HEK293T (cell line): ENCODE results near the gene BNIPL.

Experiments used
- CTCF ChIA-PET: fragments of 350-600 bp; formaldehyde crosslinking; extraction: SDS; loops from one replicate; lab custom pipeline; 2021; ENCODE audit warnings: antibody characterized with exemption, inconsistent platforms; lab: Yijun Ruan, JAX
- POLR2A ChIA-PET: fragments of 350-600 bp; formaldehyde crosslinking; extraction: SDS; loops from one replicate; lab custom pipeline; 2020; ENCODE audit warnings: antibody characterized with exemption, inconsistent platforms; lab: Yijun Ruan, JAX
- DNase-seq: peaks from one replicate; pipeline ENCODE4 v3.0.0; 2012; ENCODE audit warnings: mixed read lengths; ENCODE audit errors: extremely low spot score
- ARNT ChIP-seq: fragments of 450-650 bp; IDR thresholded peaks from 2 replicates; pipeline ENCODE4 v1.6.1; 2017; ENCODE audit warnings: mild to moderate bottlenecking
- BHLHE40 ChIP-seq: fragments of 450-650 bp; IDR thresholded peaks from 2 replicates; pipeline ENCODE4 v1.6.1; 2016; ENCODE audit warnings: mild to moderate bottlenecking, moderate library complexity, borderline replicate concordance
- CTBP1 ChIP-seq: fragments of 450-650 bp; IDR thresholded peaks from 2 replicates; pipeline ENCODE4 v1.6.1; 2016; ENCODE audit warnings: borderline replicate concordance
- ELF4 ChIP-seq: fragments of 450-650 bp; IDR thresholded peaks from 2 replicates; pipeline ENCODE4 v1.6.1; 2017; ENCODE audit warnings: antibody characterized with exemption
- FOXA1 ChIP-seq: fragments of 450-650 bp; IDR thresholded peaks from 2 replicates; pipeline ENCODE4 v1.6.1; 2016; ENCODE audit warnings: mild to moderate bottlenecking
- FOXK2 ChIP-seq: fragments of 450-650 bp; IDR thresholded peaks from 2 replicates; pipeline ENCODE4 v1.6.1; 2016; ENCODE audit warnings: mild to moderate bottlenecking
- FOXM1 ChIP-seq: fragments of 450-650 bp; IDR thresholded peaks from 2 replicates; pipeline ENCODE4 v1.6.1; 2017; ENCODE audit warnings: mild to moderate bottlenecking, borderline replicate concordance
- HDGF ChIP-seq: fragments of 450-650 bp; IDR thresholded peaks from 2 replicates; pipeline ENCODE4 v1.6.1; 2017; ENCODE audit warnings: antibody characterized with exemption, borderline replicate concordance
- L3MBTL2 ChIP-seq: fragments of 450-650 bp; conservative IDR thresholded peaks from 2 replicates; pipeline ENCODE4 v1.6.1; 2016; ENCODE audit warnings: mild to moderate bottlenecking
- LEF1 ChIP-seq: fragments of 450-650 bp; IDR thresholded peaks from 2 replicates; pipeline ENCODE4 v1.6.1; 2017; ENCODE audit warnings: mild to moderate bottlenecking, borderline replicate concordance
- NFRKB ChIP-seq: fragments of 450-650 bp; IDR thresholded peaks from 2 replicates; pipeline ENCODE4 v1.6.1; 2016; ENCODE audit warnings: mild to moderate bottlenecking, moderate library complexity
- PKNOX1 ChIP-seq: fragments of 450-650 bp; IDR thresholded peaks from 2 replicates; pipeline ENCODE4 v1.6.1; 2016
- SP1 ChIP-seq: fragments of 450-650 bp; IDR thresholded peaks from 2 replicates; pipeline ENCODE4 v1.6.1; 2017
- SUZ12 ChIP-seq: fragments of 450-650 bp; IDR thresholded peaks from 2 replicates; pipeline ENCODE4 v1.6.1; 2016; ENCODE audit warnings: mild to moderate bottlenecking
- TARDBP ChIP-seq: fragments of 450-650 bp; IDR thresholded peaks from 2 replicates; pipeline ENCODE4 v1.6.1; 2016
- ZNF384 ChIP-seq: fragments of 450-650 bp; IDR thresholded peaks from 2 replicates; pipeline ENCODE4 v1.6.1; 2016

Gene BNIPL

DNA sequence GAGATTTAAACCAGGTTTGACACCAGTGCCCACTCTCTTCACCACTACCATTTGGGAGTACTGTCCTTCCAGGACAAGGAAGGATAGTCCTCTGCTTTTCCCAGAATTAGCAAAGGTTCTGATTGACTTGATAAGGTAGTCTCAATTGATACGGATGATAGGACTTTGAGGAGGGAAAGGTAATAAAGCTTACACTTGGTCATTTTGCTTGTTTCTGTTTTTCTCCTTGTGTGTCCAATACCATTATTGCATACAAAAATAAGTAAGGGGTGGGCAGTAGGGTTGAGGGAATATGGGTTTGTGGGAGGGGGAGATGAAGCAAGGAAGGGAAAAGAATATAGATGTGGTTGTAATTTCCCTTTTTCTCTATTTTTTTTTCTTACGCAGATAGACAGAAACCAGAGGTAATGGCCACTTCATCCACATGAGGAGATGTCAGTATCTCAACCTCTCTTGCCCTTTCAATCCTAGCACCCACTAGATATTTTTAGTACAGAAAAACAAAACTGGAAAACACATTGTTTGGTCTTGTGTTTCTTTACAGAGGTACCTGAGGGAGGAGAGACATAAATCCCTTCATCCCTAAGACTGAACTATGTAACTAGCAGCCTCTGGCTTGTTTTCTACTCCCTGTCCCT lies 13.8 kb downstream of the BNIPL start:
- TF ChIP-seq CTBP1 (no peak), NFRKB (no peak), SP1 (no peak), ELF4 (no peak), HDGF (no peak), FOXA1 (no peak), FOXK2 (no peak), ARNT (no peak), BHLHE40 (no peak), ZNF384 (no peak), L3MBTL2 (no peak), PKNOX1 (no peak), LEF1 (no peak), TARDBP (no peak), FOXM1 (no peak)
- ChIA-PET POLR2A (interaction anchor here (1.3 to 6.4 kb wide), 3 partner anchors 10 to 23 kb away, joined by 3 to 53 read pairs (median 7); partner anchors contain the start of genes CDC42SE1, GABPB2 and MLLT11), CTCF (interaction anchor here (0.6 kb wide), 1 partner anchor 56 kb away, joined by 5 read pairs; no protein-coding TSS in a partner anchor)

GRCh38 chr1:151051356-151052009 lies 15.1 kb downstream of the BNIPL start:
- TF ChIP-seq ZNF384 (0 out of 2 replicates have a peak, but pooled peaks have one; percentile 25), FOXM1 (no peak)
- POLR2A ChIA-PET = interaction anchor here (6.4 kb wide), 1 partner anchor 9 kb away, joined by 53 read pairs; the partner anchor contains the start of genes CDC42SE1 and MLLT11
- DNase-seq = no peak
- CTCF ChIA-PET = interaction anchor here (0.5 to 0.6 kb wide), 2 partner anchors 18 to 27 kb away, joined by 3 read pairs; no protein-coding TSS in a partner anchor

More for the DNA sequence above, 13.8 kb downstream of the BNIPL start:
- DNase-seq = no peak

- ChIA-PET CTCF (interaction anchor here (0.6 kb wide), 1 partner anchor 201 kb away, joined by 6 read pairs; no protein-coding TSS in a partner anchor), POLR2A (no interaction called here)
- DNase-seq = no peak
- no peak for TF ChIP-seq FOXK2
- no peak for TF ChIP-seq LEF1
- no peak for TF ChIP-seq BHLHE40
- no peak for TF ChIP-seq SUZ12
- no peak for TF ChIP-seq HDGF
- TF ChIP-seq FOXM1 = no peak
- TF ChIP-seq CTBP1 = no peak
Measured at GRCh38 chr1:151054971-151055547, 18.7 kb downstream of the BNIPL start.

- POLR2A ChIA-PET = no interaction called here
- TF ChIP-seq HDGF = no peak
- TF ChIP-seq ELF4 = no peak
- TF ChIP-seq L3MBTL2 = no peak
- TF ChIP-seq CTBP1 = no peak
- no peak for TF ChIP-seq BHLHE40
- no peak for TF ChIP-seq SP1
- no peak for TF ChIP-seq LEF1
- TF ChIP-seq ZNF384 = no peak
- TF ChIP-seq PKNOX1 = no peak
- no peak for TF ChIP-seq FOXK2
- TF ChIP-seq FOXM1 = no peak
- no peak for TF ChIP-seq TARDBP
- TF ChIP-seq ARNT = no peak
- no peak for TF ChIP-seq FOXA1
- no peak for TF ChIP-seq NFRKB
- CTCF ChIA-PET = interaction anchor here (0.6 kb wide), 1 partner anchor 201 kb away, joined by 6 read pairs; no protein-coding TSS in a partner anchor
- DNase-seq = no peak
Measured at GRCh38 chr1:151055581-151055980, 19.2 kb downstream of the BNIPL start.

DNA sequence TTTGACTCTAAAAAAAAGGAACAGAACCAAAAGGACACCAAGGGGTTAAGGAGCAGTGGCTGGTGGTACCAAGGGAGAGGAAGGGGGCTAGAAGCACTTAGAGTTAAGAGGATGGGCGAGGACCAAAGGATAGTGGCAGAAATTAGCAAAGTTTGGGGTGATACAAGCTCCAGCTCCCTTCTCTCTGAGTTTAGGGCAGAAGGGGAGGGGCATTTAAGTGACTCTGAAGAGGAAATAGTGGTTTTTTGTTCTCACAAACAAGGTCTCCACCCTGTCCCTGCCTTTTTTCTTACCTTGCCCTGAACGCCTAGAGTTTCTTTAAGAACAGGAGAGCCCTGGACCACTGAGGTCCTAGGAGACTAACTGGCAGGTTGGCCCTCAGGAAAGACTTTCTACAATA lies 19.8 kb downstream of the BNIPL start:
- CTCF ChIA-PET = no interaction called here
- no peak for DNase-seq
- no peak for TF ChIP-seq FOXM1
- no peak for TF ChIP-seq L3MBTL2
- TF ChIP-seq PKNOX1 = no peak
- no peak for TF ChIP-seq BHLHE40
- no peak for TF ChIP-seq SP1
- TF ChIP-seq NFRKB = no peak
- no peak for TF ChIP-seq HDGF
- TF ChIP-seq ARNT = no peak
- no peak for TF ChIP-seq LEF1
- TF ChIP-seq FOXA1 = no peak
- TF ChIP-seq CTBP1 = no peak
- POLR2A ChIA-PET = no interaction called here
